ENCODE results near the gene LDB2. TPM values are rescaled to one million over a fixed set of nuclear protein-coding genes. Genes with fewer than 3 reads are reported as not detected.

Gene LDB2
- total RNA-seq, 1 experiment from 2014 or later, result not detected

DNA sequence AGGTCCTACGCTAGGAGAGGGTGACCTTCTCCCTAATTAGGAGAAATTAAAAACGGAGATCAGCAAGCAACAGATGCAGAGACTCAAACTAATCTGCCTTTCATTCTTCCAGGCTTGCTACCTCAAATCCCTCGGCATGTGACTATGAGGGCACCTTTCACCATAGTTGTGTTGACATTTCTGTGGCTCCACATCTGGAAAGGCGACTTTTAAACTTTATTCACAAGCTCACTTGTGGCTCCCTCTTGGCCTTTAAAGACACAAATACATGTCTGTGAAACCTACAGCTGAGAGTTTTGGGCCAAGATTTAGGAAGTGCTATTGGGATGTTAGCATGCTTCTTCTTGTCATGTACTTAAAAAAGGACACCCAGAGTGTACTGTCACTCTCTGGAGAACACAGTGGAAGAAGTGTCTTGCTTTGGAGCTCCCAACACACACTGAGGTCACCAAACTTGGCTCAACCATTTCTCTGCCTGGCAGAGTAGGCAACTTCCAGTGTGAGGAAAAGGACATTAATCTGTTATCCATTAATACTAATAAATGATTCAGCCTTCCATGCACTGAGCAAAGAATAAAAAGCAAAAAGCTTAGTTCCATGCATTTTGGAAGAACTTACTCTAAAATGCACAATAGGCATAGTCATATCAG, 60.1 kb downstream of the LDB2 start:
- intact Hi-C loops (cut with micrococcal nuclease), result no loop called here
- no peak overlapping the region for H2AFZ ChIP-seq (ENCODE audit: low read length)
- CTCF ChIA-PET, result no interaction called here
- H3F3A ChIP-seq (ENCODE audit: low read length, unreplicated experiment), result no peaks in the 10 kb centered on the region
- BruUV-seq (replicated peaks), result no TSS peak
- peaks cover 16% of the 10 kb centered on the region for H3K27me3 ChIP-seq (ENCODE audit: low read length)
- no peaks in the 10 kb centered on the region for H3K9me3 ChIP-seq (ENCODE audit: low read length)
- DNase-seq (no peak), ATAC-seq (no peak)
- no peaks in the 10 kb centered on the region for H4K20me1 ChIP-seq (ENCODE audit: low read length)
- H3K36me3 ChIP-seq (ENCODE audit: low read depth, low read length), result no peaks in the 10 kb centered on the region
- H3K4me3 ChIP-seq (ENCODE audit: low read length), result no peak overlapping the region
- H3K79me2 ChIP-seq (ENCODE audit: low read length), result no peaks in the 10 kb centered on the region
- no peak overlapping the region for H3K9ac ChIP-seq (ENCODE audit: low read length)
- H3K9me2 ChIP-seq (replicated peaks; ENCODE audit: low read length), result no peaks in the 10 kb centered on the region
- POLR2A ChIA-PET (ENCODE audit: unreplicated experiment), result no interaction called here
- H3K27ac ChIP-seq (ENCODE audit: low read length), result no peak overlapping the region
- H3K4me1 ChIP-seq (ENCODE audit: insufficient read depth, low read length), result no peaks in the 10 kb centered on the region
- H3K4me2 ChIP-seq (ENCODE audit: low read length), result no peak overlapping the region
- TF ChIP-seq EZH2phosphoT487 (IDR thresholded peaks at IDR 0.05; ENCODE audit: borderline replicate concordance, low read length) (no peak), EZH2 (IDR thresholded peaks at IDR 0.05; ENCODE audit: low read length, unreplicated experiment) (no peak)
- TF ChIP-seq, protein P1, sequence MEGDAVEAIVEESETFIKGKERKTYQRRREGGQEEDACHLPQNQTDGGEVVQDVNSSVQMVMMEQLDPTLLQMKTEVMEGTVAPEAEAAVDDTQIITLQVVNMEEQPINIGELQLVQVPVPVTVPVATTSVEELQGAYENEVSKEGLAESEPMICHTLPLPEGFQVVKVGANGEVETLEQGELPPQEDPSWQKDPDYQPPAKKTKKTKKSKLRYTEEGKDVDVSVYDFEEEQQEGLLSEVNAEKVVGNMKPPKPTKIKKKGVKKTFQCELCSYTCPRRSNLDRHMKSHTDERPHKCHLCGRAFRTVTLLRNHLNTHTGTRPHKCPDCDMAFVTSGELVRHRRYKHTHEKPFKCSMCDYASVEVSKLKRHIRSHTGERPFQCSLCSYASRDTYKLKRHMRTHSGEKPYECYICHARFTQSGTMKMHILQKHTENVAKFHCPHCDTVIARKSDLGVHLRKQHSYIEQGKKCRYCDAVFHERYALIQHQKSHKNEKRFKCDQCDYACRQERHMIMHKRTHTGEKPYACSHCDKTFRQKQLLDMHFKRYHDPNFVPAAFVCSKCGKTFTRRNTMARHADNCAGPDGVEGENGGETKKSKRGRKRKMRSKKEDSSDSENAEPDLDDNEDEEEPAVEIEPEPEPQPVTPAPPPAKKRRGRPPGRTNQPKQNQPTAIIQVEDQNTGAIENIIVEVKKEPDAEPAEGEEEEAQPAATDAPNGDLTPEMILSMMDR (conservative IDR thresholded peaks at IDR 0.05; ENCODE audit: low read depth, low read length), result no peak

DNA sequence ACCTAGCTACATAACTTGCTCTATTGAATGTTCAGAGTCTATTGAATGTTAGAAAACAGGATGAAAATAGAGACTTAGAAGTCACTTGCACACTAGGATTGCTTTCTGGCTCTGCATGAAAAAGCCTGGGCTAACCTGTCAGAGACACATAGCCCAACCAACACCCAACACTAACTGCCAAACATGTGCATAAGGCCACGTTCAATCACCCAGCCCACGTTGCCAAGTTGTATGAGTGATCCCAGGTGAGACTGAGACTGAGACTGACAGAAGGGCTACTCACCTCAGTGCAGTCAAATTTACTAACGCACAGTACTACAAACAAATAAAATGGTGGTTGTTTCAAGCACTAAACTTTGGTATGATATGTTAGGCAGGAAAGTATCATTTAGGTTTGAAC, 61.0 kb downstream of the LDB2 start:
- intact Hi-C loops (cut with micrococcal nuclease), result no loop called here
- H3K27me3 ChIP-seq (ENCODE audit: low read length), result peaks cover 19% of the 10 kb centered on the region
- no peak overlapping the region for H3K4me2 ChIP-seq (ENCODE audit: low read length)
- H3K9me3 ChIP-seq (ENCODE audit: low read length), result no peaks in the 10 kb centered on the region
- DNase-seq (no peak), ATAC-seq (no peak)
- H3K9me2 ChIP-seq (replicated peaks; ENCODE audit: low read length), result no peaks in the 10 kb centered on the region
- no peak overlapping the region for H3K4me3 ChIP-seq (ENCODE audit: low read length)
- CTCF ChIA-PET, result no interaction called here
- no TSS peak for BruUV-seq (replicated peaks)
- no peak overlapping the region for H3K9ac ChIP-seq (ENCODE audit: low read length)
- H3K36me3 ChIP-seq (ENCODE audit: low read depth, low read length), result no peaks in the 10 kb centered on the region
- H3K4me1 ChIP-seq (ENCODE audit: insufficient read depth, low read length), result no peaks in the 10 kb centered on the region
- POLR2A ChIA-PET (ENCODE audit: unreplicated experiment), result no interaction called here
- no peaks in the 10 kb centered on the region for H3K79me2 ChIP-seq (ENCODE audit: low read length)
- H3K27ac ChIP-seq (ENCODE audit: low read length), result no peak overlapping the region
- no peak overlapping the region for H2AFZ ChIP-seq (ENCODE audit: low read length)
- TF ChIP-seq EZH2 (IDR thresholded peaks at IDR 0.05; ENCODE audit: low read length, unreplicated experiment) (no peak), EZH2phosphoT487 (IDR thresholded peaks at IDR 0.05; ENCODE audit: borderline replicate concordance, low read length) (no peak)
- TF ChIP-seq, protein P1 (conservative IDR thresholded peaks at IDR 0.05; ENCODE audit: low read depth, low read length), result no peak
- H3F3A ChIP-seq (ENCODE audit: low read length, unreplicated experiment), result no peaks in the 10 kb centered on the region
- H4K20me1 ChIP-seq (ENCODE audit: low read length), result no peaks in the 10 kb centered on the region

DNA sequence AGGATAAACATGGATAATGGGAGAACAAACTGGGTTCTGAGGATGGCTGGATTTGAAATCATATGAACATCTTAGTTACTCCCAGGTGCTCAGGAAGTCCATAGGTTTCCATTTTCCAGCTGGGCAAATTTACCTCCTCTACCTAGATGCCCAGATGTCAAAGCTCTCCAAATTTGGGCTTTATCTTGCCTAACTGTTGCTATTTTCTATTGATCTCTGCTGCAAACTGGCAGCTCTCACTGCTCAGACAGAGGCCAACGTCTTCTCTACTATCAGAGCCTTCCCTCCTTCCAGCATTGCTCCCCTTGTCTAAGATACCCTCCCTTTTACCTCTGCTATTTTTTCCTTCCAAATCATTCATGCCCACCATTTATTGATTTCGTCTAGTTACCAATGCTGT, 62.1 kb downstream of the LDB2 start:
- BruUV-seq (replicated peaks), result no TSS peak
- no peaks in the 10 kb centered on the region for H3K9me3 ChIP-seq (ENCODE audit: low read length)
- no peak for DNase-seq

More for the DNA sequence above, 62.1 kb downstream of the LDB2 start:
- Histone ChIP-seq H3K9me2 (replicated peaks; ENCODE audit: low read length) (no peaks in the 10 kb centered on the region), H3K27me3 (ENCODE audit: low read length) (peaks cover 18% of the 10 kb centered on the region), H3K4me3 (ENCODE audit: low read length) (no peak overlapping the region), H3K9ac (ENCODE audit: low read length) (no peak overlapping the region), H3K27ac (ENCODE audit: low read length) (no peak overlapping the region), H3F3A (ENCODE audit: low read length, unreplicated experiment) (no peaks in the 10 kb centered on the region), H3K36me3 (ENCODE audit: low read depth, low read length) (no peaks in the 10 kb centered on the region), H2AFZ (ENCODE audit: low read length) (no peak overlapping the region), H3K4me1 (ENCODE audit: insufficient read depth, low read length) (no peaks in the 10 kb centered on the region), H3K79me2 (ENCODE audit: low read length) (no peaks in the 10 kb centered on the region), H4K20me1 (ENCODE audit: low read length) (no peaks in the 10 kb centered on the region), H3K4me2 (ENCODE audit: low read length) (no peak overlapping the region)
- POLR2A ChIA-PET (ENCODE audit: unreplicated experiment), result no interaction called here
- CTCF ChIA-PET, result no interaction called here
- no peak for ATAC-seq
- no peak for TF ChIP-seq EZH2 (IDR thresholded peaks at IDR 0.05; ENCODE audit: low read length, unreplicated experiment)
- no peak for TF ChIP-seq EZH2phosphoT487 (IDR thresholded peaks at IDR 0.05; ENCODE audit: borderline replicate concordance, low read length)
- TF ChIP-seq, protein P1 (conservative IDR thresholded peaks at IDR 0.05; ENCODE audit: low read depth, low read length), result no peak
- intact Hi-C loops (cut with micrococcal nuclease), result no loop called here

All from PC-3 (cell line).